B cell (primary cell): ENCODE measurements around the gene GASK1A. TPM values are rescaled to one million over a fixed set of nuclear protein-coding genes. Genes with fewer than 3 reads are reported as not detected.

ENCODE experiments used
- ATAC-seq: fragments of 200-7000 bp; cut with Tn5 transposase; one replicate; pipeline ENCODE4 v1.10.0; 2021; ENCODE audit warnings: low read depth, mild to moderate bottlenecking, moderate number of reproducible peaks, moderate library complexity
- CTCF ChIA-PET: fragments of 350-600 bp; sonication (Branson Sonifier 250); formaldehyde crosslinking; loops from one replicate; lab custom pipeline; 2021; ENCODE audit warnings: antibody characterized with exemption, inconsistent platforms; lab: Charles Lee
- POLR2A ChIA-PET: fragments of 350-600 bp; sonication (Branson Sonifier 250); formaldehyde crosslinking; loops from one replicate; lab custom pipeline; 2021; ENCODE audit warnings: antibody characterized with exemption; lab: Charles Lee
- DNase-seq: peaks from one replicate; pipeline ENCODE4 v3.0.0; 2013
- H2AFZ ChIP-seq: 2 replicates; pipeline ENCODE4 v1.6.1; 2012; ENCODE audit warnings: mild to moderate bottlenecking, low read depth, low read length; ENCODE audit not compliant: insufficient read depth, poor library complexity, severe bottlenecking
- H3K27ac ChIP-seq, 2 donors: 1 replicate in 1 of 2; 2 replicates in 1 of 2; pipeline ENCODE4 v1.5.1; 2012 to 2013; ENCODE audit warnings: low read length in 2 of 2, mild to moderate bottlenecking in 2 of 2, moderate library complexity in 1 of 2
- H3K27me3 ChIP-seq, 4 experiments: fragments of 200-600 bp in 1 of 4; sonication (generic) in 1 of 4; replicated peaks in 1 of 4; 1 replicate in 2 of 4; 2 replicates in 2 of 4; pipeline versions ENCODE4 v1.6.1 to v1.7.0; 2013 to 2016; ENCODE audit warnings: low read length in 3 of 4, mild to moderate bottlenecking in 2 of 4, mixed read lengths in 1 of 4, moderate library complexity in 1 of 4; ENCODE audit not compliant: insufficient read depth in 4 of 4, control insufficient read depth in 3 of 4; ENCODE audit errors: control extremely low read depth in 1 of 4
- H3K36me3 ChIP-seq, 2 experiments: replicated peaks in 1 of 2; 1 replicate in 1 of 2; 2 replicates in 1 of 2; pipeline versions ENCODE4 v1.6.1 to v1.7.1; 2013; ENCODE audit warnings: low read length in 1 of 2; ENCODE audit not compliant: insufficient read depth in 2 of 2, control insufficient read depth in 1 of 2; ENCODE audit errors: control extremely low read depth in 1 of 2, extremely low read depth in 1 of 2
- H3K4me1 ChIP-seq, 2 donors: fragments of 200-600 bp in 1 of 2; sonication (generic) in 1 of 2; 1 replicate in 1 of 2; 2 replicates in 1 of 2; pipeline versions ENCODE4 v1.5.1 to v1.6.1; 2013 to 2017; ENCODE audit warnings: low read length in 2 of 2; ENCODE audit not compliant: control insufficient read depth in 2 of 2, insufficient read depth in 2 of 2
- H3K4me2 ChIP-seq: replicated peaks from 2 replicates; pipeline ENCODE3; 2012; ENCODE audit warnings: mild to moderate bottlenecking, low read depth, low read length; ENCODE audit not compliant: poor library complexity, severe bottlenecking
- H3K4me3 ChIP-seq, 5 experiments: fragments of 200-600 bp in 1 of 5; sonication (generic) in 1 of 5; 1 replicate in 3 of 5; 2 replicates in 2 of 5; pipeline versions ENCODE4 v1.5.1 to v1.7.0; 2011 to 2016; ENCODE audit warnings: low read length in 4 of 5, mild to moderate bottlenecking in 4 of 5, low read depth in 2 of 5, control low read depth in 1 of 5, moderate library complexity in 1 of 5; ENCODE audit not compliant: insufficient read depth in 1 of 5; ENCODE audit errors: control extremely low read depth in 1 of 5, extremely low read depth in 1 of 5
- H3K79me2 ChIP-seq: fragments of 200-600 bp; sonication (generic); one replicate; pipeline ENCODE4 v1.6.0; 2016; ENCODE audit warnings: low read length; ENCODE audit not compliant: control insufficient read depth, insufficient read depth
- H3K9ac ChIP-seq: fragments of 200-600 bp; sonication (generic); 2 replicates; pipeline ENCODE4 v1.6.1; 2017; ENCODE audit warnings: mild to moderate bottlenecking, low read length, moderate library complexity
- H3K9me3 ChIP-seq, 3 donors: one replicate each; pipeline versions ENCODE4 v1.6.1 to v1.7.1; 2013; ENCODE audit warnings: low read length in 2 of 3; ENCODE audit not compliant: control insufficient read depth in 2 of 3, insufficient read depth in 1 of 3; ENCODE audit errors: control extremely low read depth in 1 of 3
- H4K20me1 ChIP-seq: 2 replicates; pipeline ENCODE4 v1.6.0; 2012; ENCODE audit warnings: mild to moderate bottlenecking, low read length; ENCODE audit not compliant: insufficient read depth, control insufficient read depth, poor library complexity, severe bottlenecking
- H3K27ac Mint-ChIP-seq: one replicate; pipeline ENCODE4 v1.8.0; 2021; ENCODE audit warnings: mixed read lengths
- H3K27me3 Mint-ChIP-seq: one replicate; pipeline ENCODE4 v1.8.0; 2021; ENCODE audit warnings: mixed read lengths
- H3K4me1 Mint-ChIP-seq: one replicate; pipeline ENCODE4 v1.8.0; 2021; ENCODE audit warnings: mixed read lengths
- H3K4me3 Mint-ChIP-seq: one replicate; pipeline ENCODE4 v1.8.0; 2021; ENCODE audit warnings: mixed read lengths
- H3K9me3 Mint-ChIP-seq: one replicate; pipeline ENCODE4 v1.8.0; 2022; ENCODE audit warnings: mixed read lengths; ENCODE audit not compliant: insufficient read depth
- EZH2 ChIP-seq: IDR thresholded peaks from 2 replicates; pipeline ENCODE4 v1.6.1; 2012; ENCODE audit warnings: borderline replicate concordance, low read depth, mild to moderate bottlenecking, moderate library complexity, low read length; ENCODE audit not compliant: insufficient read depth, poor library complexity, severe bottlenecking
- WGBS: methylation state at CpG from one replicate; pipeline ENCODE4 v1.1.5; 2013; ENCODE audit warnings: missing lambda C conversion rate; ENCODE audit not compliant: insufficient coverage; 5-methylcytosine and 5-hydroxymethylcytosine counted together
- intact Hi-C: fragments of 100-400 bp; cut with micrococcal nuclease; formaldehyde crosslinking; loops from one replicate; pipeline ENCODE4 v1.10.0; 2022
- polyA plus RNA-seq: library from polyadenylated mRNA; depleted of rRNA; stranded (reverse); fragments of >200 nt; gene quantifications from 2 replicates; pipeline ENCODE4 v1.2.3, GENCODE V29; 2012
- total RNA-seq, 2 donors: library from RNA; stranded (reverse); fragments of 120-200 nt in 1 of 2; gene quantifications; 1 replicate in 1 of 2; 2 replicates in 1 of 2; pipeline versions ENCODE4 v1.2.3 to v1.2.4, GENCODE V29; 2013 to 2022
- TF ChIP-seq, protein P1 (sequence below): fragments of 200-600 bp; IDR thresholded peaks from one replicate; pipeline ENCODE4 v1.8.0; 2022; ENCODE audit warnings: antibody characterized with exemption, mild to moderate bottlenecking

The GASK1A gene
- total and polyA plus RNA-seq, 2 donors (not counting 1 experiment from before 2014, with no cell fraction given), result not detected

DNA sequence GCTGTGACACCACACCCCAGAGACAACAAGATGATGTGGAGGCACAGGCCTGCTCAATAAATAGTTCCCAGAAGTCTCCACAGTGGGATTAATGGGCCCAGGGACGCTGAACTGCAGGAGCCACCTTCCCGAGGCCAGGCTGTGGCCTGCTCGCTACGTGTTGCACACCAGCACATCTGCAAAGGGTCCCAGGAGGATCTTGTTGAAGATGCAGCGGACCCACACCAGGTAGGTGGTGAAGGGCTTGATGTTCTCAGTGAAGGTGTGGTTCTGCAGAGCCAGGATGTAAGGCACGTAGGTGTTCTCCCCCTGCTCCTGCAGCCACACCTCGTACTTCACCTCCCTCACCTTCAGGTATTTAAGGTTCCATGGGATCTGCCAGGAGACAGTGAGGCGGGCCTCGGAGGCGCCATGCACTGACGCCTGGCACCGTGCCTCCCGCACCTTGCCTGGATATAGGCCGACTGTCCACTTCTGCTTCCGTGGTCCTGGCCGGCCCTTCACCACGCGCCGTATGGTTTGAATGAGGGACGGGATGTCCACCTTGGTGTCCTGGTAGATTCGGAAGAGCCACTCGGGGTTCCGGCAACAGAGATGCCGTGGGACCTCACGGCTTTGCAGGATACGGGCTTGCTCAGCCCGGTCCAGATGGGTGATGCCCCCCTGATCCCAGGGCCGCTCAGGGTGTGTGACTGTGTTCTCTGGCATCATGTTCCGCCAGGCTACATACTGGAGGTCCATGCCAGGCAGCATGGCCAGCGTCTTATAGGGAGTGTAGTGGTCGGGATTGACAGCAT lies 100.6 kb downstream of the GASK1A start:
- no peak overlapping the region for H3K27ac Mint-ChIP-seq
- Histone ChIP-seq H3K4me1 (no peaks in the 10 kb centered on the region), H4K20me1 (no peaks in the 10 kb centered on the region), H3K4me2 (no peak overlapping the region), H3K79me2 (no peaks in the 10 kb centered on the region), H2AFZ (no peak overlapping the region), H3K36me3 (peaks cover 0 to 6% of the 10 kb centered on the region in 2 experiments), H3K9ac (no peak overlapping the region), H3K27me3 (no peaks in the 10 kb centered on the region), H3K27ac (no peak overlapping the region), H3K9me3 (peaks cover 0 to 16% (median 0%) of the 10 kb centered on the region in 3 donors), H3K4me3 (no peak overlapping the region)
- no peak for DNase-seq
- H3K4me3 Mint-ChIP-seq, result no peak overlapping the region
- ATAC-seq, result no peak
- H3K4me1 Mint-ChIP-seq, result no peaks in the 10 kb centered on the region
- H3K9me3 Mint-ChIP-seq, result peaks cover 2% of the 10 kb centered on the region
- ChIA-PET CTCF (no interaction called here), POLR2A (no interaction called here)
- intact Hi-C loops, result no loop called here
- H3K27me3 Mint-ChIP-seq, result no peaks in the 10 kb centered on the region
- 94% methylated on average over 28 of the region's 31 CpGs for WGBS
- TF ChIP-seq, protein P1, sequence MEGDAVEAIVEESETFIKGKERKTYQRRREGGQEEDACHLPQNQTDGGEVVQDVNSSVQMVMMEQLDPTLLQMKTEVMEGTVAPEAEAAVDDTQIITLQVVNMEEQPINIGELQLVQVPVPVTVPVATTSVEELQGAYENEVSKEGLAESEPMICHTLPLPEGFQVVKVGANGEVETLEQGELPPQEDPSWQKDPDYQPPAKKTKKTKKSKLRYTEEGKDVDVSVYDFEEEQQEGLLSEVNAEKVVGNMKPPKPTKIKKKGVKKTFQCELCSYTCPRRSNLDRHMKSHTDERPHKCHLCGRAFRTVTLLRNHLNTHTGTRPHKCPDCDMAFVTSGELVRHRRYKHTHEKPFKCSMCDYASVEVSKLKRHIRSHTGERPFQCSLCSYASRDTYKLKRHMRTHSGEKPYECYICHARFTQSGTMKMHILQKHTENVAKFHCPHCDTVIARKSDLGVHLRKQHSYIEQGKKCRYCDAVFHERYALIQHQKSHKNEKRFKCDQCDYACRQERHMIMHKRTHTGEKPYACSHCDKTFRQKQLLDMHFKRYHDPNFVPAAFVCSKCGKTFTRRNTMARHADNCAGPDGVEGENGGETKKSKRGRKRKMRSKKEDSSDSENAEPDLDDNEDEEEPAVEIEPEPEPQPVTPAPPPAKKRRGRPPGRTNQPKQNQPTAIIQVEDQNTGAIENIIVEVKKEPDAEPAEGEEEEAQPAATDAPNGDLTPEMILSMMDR, result no peak
- TF ChIP-seq EZH2, result no peak
